Thyroid gland (tissue), 4 donors: ENCODE data around the gene CYP2W1. TPM values are rescaled to one million over a fixed set of nuclear protein-coding genes. Genes with fewer than 3 reads are reported as not detected.

Source experiments
- DNase-seq, 2 donors: peaks; one replicate each; pipeline ENCODE4 v3.0.0-alpha.2; 2019
- H3K27ac ChIP-seq, 3 donors: fragments of 200-600 bp; sonication (generic); 1 replicate in 2 of 3; 2 replicates in 1 of 3; pipeline ENCODE4 v1.5.1; 2016 to 2019; ENCODE audit warnings: mild to moderate bottlenecking in 1 of 3, moderate library complexity in 1 of 3
- H3K27me3 ChIP-seq: fragments of 200-600 bp; sonication (generic); one replicate; pipeline ENCODE4 v1.5.1; 2019
- H3K36me3 ChIP-seq, 2 donors: fragments of 200-600 bp; sonication (generic); one replicate each; pipeline ENCODE4 v1.5.1; 2016 to 2019
- H3K4me1 ChIP-seq, 2 donors: fragments of 200-600 bp; sonication (generic); one replicate each; pipeline ENCODE4 v1.5.1; 2017 to 2019
- H3K4me3 ChIP-seq, 3 donors: fragments of 200-600 bp; sonication (generic); replicated peaks in 1 of 3; 1 replicate in 2 of 3; 2 replicates in 1 of 3; pipeline ENCODE4 v1.5.1; 2016; ENCODE audit warnings: mild to moderate bottlenecking in 1 of 3
- H3K9me3 ChIP-seq: fragments of 200-600 bp; sonication (generic); one replicate; pipeline ENCODE4 v1.5.1; 2017
- CTCF ChIP-seq, 6 experiments: fragments of 200-600 bp in 3 of 6; fragments of 450-650 bp in 3 of 6; sonication (generic) in 3 of 6; IDR thresholded peaks; one replicate each; pipeline ENCODE4 v1.5.1; 2016 to 2019; ENCODE audit warnings: antibody characterized with exemption in 6 of 6, mild to moderate bottlenecking in 2 of 6, inconsistent platforms in 1 of 6, moderate library complexity in 1 of 6
- POLR2A ChIP-seq, 2 donors: fragments of 450-650 bp; IDR thresholded peaks; one replicate each; pipeline ENCODE4 v1.6.1; 2017; ENCODE audit warnings: antibody characterized with exemption in 2 of 2, mild to moderate bottlenecking in 2 of 2, moderate library complexity in 1 of 2
- WGBS, 2 donors: methylation state at CpG; one replicate each; pipeline ENCODE4 v1.1.5; 2017; 5-methylcytosine and 5-hydroxymethylcytosine counted together
- intact Hi-C: fragments of 100-400 bp; cut with DNase I; formaldehyde crosslinking; loops from one replicate; pipeline ENCODE4 v1.15.1; 2023
- total RNA-seq, 4 donors: library from RNA; depleted of rRNA; stranded (reverse); fragments of >200 nt; gene quantifications; one replicate each; pipeline ENCODE4 v1.2.3, GENCODE V29; 2016

The CYP2W1 gene
- total RNA-seq, 4 donors from 2014 or later, result not detected

GRCh38 chr7:1021366-1021765, 38.4 kb downstream of the CYP2W1 start:
- intact Hi-C loops, result no loop called here
- Histone ChIP-seq H3K4me3 (no peak overlapping the region), H3K27me3 (no peaks in the 10 kb centered on the region), H3K36me3 (peaks cover 0 to 3% of the 10 kb centered on the region in 2 donors), H3K4me1 (no peaks in the 10 kb centered on the region), H3K27ac (no peak overlapping the region), H3K9me3 (no peaks in the 10 kb centered on the region)
- 94 to 98% methylated on average over 4 of the region's 7 CpGs for WGBS, 2 donors
- TF ChIP-seq POLR2A (IDR thresholded peaks at IDR 0.05) (no peak), CTCF (IDR thresholded peaks at IDR 0.05) (no peak)
- DNase-seq, result no peak

GRCh38 chr7:1021931-1022330, 39.0 kb downstream of the CYP2W1 start:
- Histone ChIP-seq H3K4me3 (no peak overlapping the region), H3K4me1 (peaks cover 0 to 4% of the 10 kb centered on the region in 2 donors), H3K27ac (no peak overlapping the region), H3K36me3 (peaks cover 0 to 6% of the 10 kb centered on the region in 2 donors), H3K27me3 (no peaks in the 10 kb centered on the region), H3K9me3 (no peaks in the 10 kb centered on the region)
- TF ChIP-seq POLR2A (IDR thresholded peaks at IDR 0.05), result no peak
- TF ChIP-seq CTCF (IDR thresholded peaks at IDR 0.05), result no peak
- 98% methylated on average over 4 to 11 of the region's 25 CpGs for WGBS, 2 donors
- DNase-seq, result no peak
- intact Hi-C loops, result no loop called here

- WGBS, 2 donors, result 97% methylated on average over 17 of the region's 17 CpGs
- intact Hi-C loops, result no loop called here
- H3K9me3 ChIP-seq, result no peaks in the 10 kb centered on the region
- H3K4me1 ChIP-seq, result peaks cover 0 to 8% of the 10 kb centered on the region in 2 donors
- no peak overlapping the region for H3K27ac ChIP-seq
- no peak overlapping the region for H3K4me3 ChIP-seq
- no peak for TF ChIP-seq CTCF (IDR thresholded peaks at IDR 0.05)
- no peak for TF ChIP-seq POLR2A (IDR thresholded peaks at IDR 0.05)
- peaks cover 0 to 6% of the 10 kb centered on the region in 2 donors for H3K36me3 ChIP-seq
- DNase-seq, result no peak
- no peaks in the 10 kb centered on the region for H3K27me3 ChIP-seq
These were observed 39.4 kb downstream of the CYP2W1 start for GRCh38 chr7:1022356-1022755.

GRCh38 chr7:1022801-1023465, 40.0 kb downstream of the CYP2W1 start:
- TF ChIP-seq CTCF (IDR thresholded peaks at IDR 0.05) (no peak), POLR2A (IDR thresholded peaks at IDR 0.05) (no peak)
- WGBS, 2 donors, result 93 to 94% methylated on average over 44 to 45 of the region's 45 CpGs
- H3K27ac ChIP-seq, result no peak overlapping the region
- H3K4me3 ChIP-seq, result no peak overlapping the region
- no peaks in the 10 kb centered on the region for H3K27me3 ChIP-seq
- no peaks in the 10 kb centered on the region for H3K9me3 ChIP-seq
- H3K36me3 ChIP-seq, result peaks cover 0 to 6% of the 10 kb centered on the region in 2 donors
- no peak for DNase-seq
- intact Hi-C loops, result no loop called here
- H3K4me1 ChIP-seq, result peaks cover 0 to 10% of the 10 kb centered on the region in 2 donors

- Histone ChIP-seq H3K9me3 (no peaks in the 10 kb centered on the region), H3K27me3 (no peaks in the 10 kb centered on the region), H3K27ac (no peak overlapping the region), H3K4me1 (peaks cover 8 to 19% of the 10 kb centered on the region in 2 donors), H3K36me3 (peaks cover 0 to 6% of the 10 kb centered on the region in 2 donors), H3K4me3 (no peak overlapping the region)
- TF ChIP-seq POLR2A (IDR thresholded peaks at IDR 0.05), result no peak
- TF ChIP-seq CTCF (IDR thresholded peaks at IDR 0.05), result no peak
- 78 to 80% methylated on average over 15 of the region's 15 CpGs for WGBS, 2 donors
- intact Hi-C loops, result no loop called here
- no peak for DNase-seq
These were observed 41.4 kb downstream of the CYP2W1 start for GRCh38 chr7:1024331-1024841.
